ENCODE measurements around the gene PDLIM4.

The PDLIM4 gene

DNA sequence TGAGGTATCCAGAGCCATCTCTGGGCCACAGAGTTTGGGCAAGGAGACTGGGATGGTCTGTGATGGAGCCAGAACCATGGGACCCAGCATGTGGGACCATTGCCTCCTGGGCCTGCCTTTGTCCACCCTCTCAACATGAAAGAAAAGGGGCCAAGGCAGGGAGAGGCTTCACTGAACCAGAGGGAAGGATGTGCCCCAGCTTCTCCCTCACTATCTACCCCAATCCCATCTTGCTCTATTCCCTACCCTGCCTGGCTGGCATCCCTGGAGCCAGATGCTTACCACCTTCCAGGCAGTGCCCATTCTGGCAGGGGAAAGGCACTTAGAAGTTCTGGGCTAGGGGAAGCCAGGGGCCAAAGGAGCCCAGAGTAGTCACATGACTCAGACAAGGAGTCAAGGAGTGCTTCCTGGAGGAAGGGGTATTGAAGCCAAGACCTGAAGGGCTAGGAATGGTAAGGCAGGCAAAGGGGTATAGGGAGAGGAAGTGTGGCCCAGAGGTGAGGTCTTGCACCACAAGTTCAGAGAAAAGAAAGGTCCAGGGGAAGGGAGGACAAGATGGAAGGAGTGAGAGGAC lies 9.8 kb downstream of the PDLIM4 start:
- DNase-seq (ENCODE audit: low read depth in 2 of 2) = no peak

DNA sequence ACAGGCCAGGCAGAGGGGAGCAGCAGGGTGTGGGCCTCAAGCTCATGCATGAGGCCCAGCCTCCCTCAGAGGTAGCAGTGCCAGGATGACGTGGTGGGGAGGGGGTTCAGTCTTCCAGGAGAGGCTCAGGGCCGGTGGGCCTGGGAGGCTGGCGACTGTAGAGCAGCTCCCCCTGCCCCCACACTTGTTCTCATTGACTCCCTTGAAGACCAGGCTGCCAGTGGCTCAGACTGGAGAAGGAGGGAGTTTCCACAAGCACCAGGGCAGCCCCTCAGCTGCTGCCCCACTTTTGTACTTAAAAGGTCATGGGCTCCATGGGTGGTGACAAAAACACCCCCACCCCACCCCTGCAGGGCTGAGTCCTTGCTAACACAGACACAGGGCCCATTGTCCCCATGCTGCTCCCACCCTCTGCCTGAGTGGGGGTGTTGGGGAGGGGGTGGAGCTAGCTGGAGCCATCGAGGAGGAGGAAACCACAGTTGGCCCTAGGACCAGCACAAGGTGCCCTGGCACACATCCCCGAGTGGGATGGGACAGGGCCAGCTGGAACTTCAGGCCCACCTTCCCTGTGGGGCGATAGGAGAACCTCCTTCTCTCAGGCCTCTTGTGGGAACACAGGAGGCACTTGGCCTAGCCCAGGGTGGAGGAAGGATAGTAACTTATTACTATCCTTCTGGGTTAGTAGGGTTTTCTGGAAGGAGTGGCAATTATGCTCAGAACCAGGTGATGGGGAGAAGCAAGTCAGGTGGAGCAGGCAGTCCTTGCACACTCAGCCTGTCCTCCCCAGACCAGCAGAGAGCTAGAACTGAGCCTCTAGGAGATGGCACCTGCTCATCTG lies 10.7 kb downstream of the PDLIM4 start:
- no peak for DNase-seq (ENCODE audit: low read depth in 2 of 2)

GRCh38 chr5:132268769-132269551 lies 11.5 kb downstream of the PDLIM4 start:
- no peak for DNase-seq (ENCODE audit: low read depth in 2 of 2)

DNA sequence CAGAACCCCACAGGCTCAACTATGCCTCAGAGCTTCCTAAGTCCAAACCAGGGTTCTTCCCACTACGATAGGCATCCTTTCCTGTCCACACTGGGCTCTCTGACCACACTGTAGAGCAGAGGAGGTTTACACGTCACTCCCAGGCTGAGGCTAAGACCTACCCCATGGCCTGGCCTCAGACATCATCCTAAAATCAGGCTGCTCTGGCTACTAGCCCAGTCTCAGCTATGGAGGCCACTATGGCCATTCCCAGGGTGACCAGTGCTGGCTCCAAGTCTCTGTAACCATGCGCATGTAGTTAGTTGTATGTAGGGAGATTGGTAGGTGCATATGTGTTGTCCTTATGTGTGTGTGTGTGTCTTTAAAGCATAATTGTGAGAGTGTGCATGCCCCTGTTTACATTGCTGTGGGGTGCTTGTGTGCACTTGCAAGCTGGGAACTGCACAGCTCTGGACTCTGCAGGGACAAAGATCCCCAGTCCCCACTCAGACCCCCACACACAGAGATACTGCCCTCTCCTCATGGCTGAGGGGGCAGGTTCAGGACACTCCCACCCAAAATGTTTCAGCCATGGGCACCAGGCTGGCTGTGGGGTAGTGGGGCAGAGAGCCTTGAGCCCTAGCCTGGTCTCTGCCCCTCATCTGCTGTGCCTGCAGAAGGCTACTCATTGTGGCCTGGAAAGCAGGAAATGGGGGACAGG lies 12.3 kb downstream of the PDLIM4 start:
- DNase-seq (ENCODE audit: low read depth in 2 of 2) = no peak

DNA sequence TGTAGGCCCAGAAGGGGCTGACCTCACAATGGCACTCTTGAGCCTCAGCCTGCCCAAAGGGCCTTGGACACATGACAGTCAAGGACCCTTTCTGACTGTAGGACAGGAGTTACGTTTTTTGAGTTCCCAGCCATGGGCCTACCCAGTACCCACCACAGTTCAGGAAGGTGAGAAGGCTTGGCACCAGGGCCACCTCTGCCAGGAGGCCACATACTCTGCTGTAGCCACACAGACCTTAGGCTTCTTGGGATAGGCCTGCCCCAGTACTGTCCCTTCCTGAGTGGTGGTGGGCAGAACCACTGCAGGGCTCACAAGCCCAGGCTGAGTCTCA lies 12.8 kb downstream of the PDLIM4 start:
- no peak for DNase-seq (ENCODE audit: low read depth in 2 of 2)

- DNase-seq (ENCODE audit: low read depth in 2 of 2) = no peak
These were observed 13.2 kb downstream of the PDLIM4 start for GRCh38 chr5:132270706-132271105.

- no peak for DNase-seq (ENCODE audit: low read depth in 2 of 2)
These were observed 14.1 kb downstream of the PDLIM4 start for GRCh38 chr5:132271251-132272246.

- DNase-seq (ENCODE audit: low read depth in 2 of 2) = peak in 1 of 2 donors; percentile 39
These were observed 15.1 kb downstream of the PDLIM4 start for GRCh38 chr5:132272311-132273210.

DNA sequence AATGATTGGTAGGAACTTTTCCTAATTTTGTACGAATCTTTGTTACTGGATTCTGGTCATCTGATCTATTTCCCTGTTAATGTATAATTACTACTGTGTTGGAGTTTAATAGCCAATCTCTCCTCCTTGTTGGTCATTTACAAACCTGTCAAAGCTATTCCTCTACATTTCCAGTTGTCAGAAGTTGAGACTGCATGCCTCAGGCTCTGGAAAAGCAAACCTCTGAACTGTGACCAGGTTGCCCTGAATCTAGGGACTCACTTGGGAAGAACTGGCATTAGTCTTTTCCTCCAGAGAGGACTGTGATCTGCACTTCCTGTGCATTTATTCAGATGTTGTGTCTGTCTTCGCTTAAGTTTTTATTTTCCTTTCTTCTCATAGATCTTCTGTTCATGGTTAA lies 16.1 kb downstream of the PDLIM4 start:
- no peak for DNase-seq (ENCODE audit: low read depth in 2 of 2)

GRCh38 chr5:132274050-132274792 lies 16.7 kb downstream of the PDLIM4 start:
- DNase-seq (ENCODE audit: low read depth in 2 of 2) = no peak

- DNase-seq (ENCODE audit: low read depth in 2 of 2) = no peak
These were observed 18.1 kb downstream of the PDLIM4 start for GRCh38 chr5:132275367-132276220.

DNA sequence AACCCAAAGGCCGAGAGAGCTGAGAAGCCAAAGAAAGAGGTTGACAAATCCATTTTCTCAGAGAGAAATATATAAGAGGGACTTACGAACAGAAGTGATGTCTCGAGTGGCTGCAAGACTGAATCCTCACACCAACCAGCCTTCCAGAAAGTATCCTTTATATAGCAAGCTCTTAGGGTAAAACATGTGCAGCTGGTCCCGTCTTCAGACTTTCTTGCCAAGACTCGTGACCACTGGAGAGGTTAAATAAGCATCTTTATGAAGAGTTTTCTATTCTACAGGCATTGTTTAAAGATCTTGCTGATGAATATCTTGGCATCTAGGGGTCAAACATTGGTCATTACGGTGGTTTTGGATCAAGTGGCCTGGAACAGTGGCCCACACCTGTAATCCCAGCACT lies 19.8 kb downstream of the PDLIM4 start:
- no peak for DNase-seq (ENCODE audit: low read depth in 2 of 2)

DNA sequence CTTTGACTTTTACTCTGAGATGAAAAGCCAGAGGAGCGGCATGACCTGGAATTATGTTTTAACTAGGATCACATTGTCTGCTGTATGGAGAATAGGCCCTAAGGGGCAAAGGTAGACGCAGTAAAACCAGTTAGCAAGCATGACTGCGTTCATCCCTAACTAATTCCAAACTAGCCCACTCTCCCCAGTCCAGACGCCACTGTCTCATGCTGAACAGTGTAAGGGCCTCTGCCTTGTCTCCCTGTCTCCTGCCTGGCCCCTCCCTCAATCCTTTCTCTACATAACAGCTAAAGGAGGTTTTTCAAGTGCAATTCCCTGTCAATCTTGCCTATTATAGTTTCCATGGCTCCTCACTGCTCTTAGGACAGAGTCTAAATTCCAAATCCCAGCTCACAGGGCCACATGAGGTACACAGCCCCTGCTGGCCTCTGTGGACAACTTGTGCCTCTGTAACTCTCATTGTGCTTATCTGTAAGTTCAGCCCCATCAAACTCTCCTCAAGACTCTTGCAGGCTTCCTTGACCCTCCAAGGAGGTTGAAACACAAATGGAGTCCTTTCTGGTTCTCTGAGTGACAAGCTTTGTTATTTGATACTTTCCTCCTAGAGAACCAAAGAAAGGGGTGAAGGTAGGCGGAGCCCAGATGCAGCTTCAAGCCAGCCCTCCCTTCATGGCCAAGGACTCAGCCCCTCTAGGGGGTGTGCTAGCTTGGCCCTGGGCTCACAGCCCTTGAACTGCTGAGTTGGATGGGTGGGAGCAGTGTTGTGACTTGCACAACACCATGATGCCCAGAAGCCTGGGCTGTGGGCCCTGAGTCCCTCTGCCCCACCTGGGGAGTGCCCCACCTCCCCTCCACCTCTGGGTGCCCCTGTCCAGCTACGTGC lies 20.7 kb downstream of the PDLIM4 start:
- DNase-seq (ENCODE audit: low read depth in 2 of 2) = no peak

DNA sequence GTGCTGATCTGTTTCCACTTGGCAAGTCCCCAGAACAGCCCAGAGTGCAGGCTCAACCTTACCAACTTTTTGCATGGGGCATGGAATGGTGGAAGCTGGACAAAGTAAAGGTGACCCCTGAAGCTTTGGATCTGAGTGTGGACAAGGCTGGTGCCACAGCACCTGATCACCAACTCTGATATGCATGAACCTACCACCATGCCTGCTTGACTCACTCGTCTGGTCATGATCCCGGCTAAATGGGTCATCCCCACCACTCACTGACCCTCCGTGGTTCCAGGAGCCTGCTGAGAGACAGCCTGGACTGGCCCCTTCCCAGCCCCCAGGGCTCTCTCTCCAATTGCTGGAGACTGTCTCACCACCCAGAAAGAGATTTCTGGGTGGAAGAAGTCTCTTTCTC lies 22.3 kb downstream of the PDLIM4 start:
- DNase-seq (ENCODE audit: low read depth in 2 of 2) = no peak

GRCh38 chr5:132280371-132281240 lies 23.1 kb downstream of the PDLIM4 start:
- no peak for DNase-seq (ENCODE audit: low read depth in 2 of 2)
